GM12891 (cell line): ENCODE measurements around the gene VSX2.

ENCODE experiments used
- POLR2A ChIP-seq: IDR thresholded peaks from 2 replicates; pipeline ENCODE4 v1.6.1; 2011; ENCODE audit warnings: low read depth, low read length, control low read depth
- POLR2AphosphoS5 ChIP-seq: IDR thresholded peaks from 2 replicates; pipeline ENCODE4 v1.6.1; 2011; ENCODE audit warnings: low read depth, low read length, control low read depth

- no peak for TF ChIP-seq POLR2A
- TF ChIP-seq POLR2AphosphoS5: no peak
Measured at GRCh38 chr14:74244115-74244514, 4.9 kb downstream of the VSX2 start.
